Hepatic stellate cell (primary cell): ENCODE results near the gene VGLL2.
"Not testable (repeated sequence)": the region's sequence is repeated elsewhere in the genome, so short reads cannot be mapped to it uniquely, and the experiment has no call there.

Source experiments
- DNase-seq: peaks from one replicate; pipeline ENCODE4 v3.0.0; 2011; ENCODE audit warnings: low spot score

Gene VGLL2

DNA sequence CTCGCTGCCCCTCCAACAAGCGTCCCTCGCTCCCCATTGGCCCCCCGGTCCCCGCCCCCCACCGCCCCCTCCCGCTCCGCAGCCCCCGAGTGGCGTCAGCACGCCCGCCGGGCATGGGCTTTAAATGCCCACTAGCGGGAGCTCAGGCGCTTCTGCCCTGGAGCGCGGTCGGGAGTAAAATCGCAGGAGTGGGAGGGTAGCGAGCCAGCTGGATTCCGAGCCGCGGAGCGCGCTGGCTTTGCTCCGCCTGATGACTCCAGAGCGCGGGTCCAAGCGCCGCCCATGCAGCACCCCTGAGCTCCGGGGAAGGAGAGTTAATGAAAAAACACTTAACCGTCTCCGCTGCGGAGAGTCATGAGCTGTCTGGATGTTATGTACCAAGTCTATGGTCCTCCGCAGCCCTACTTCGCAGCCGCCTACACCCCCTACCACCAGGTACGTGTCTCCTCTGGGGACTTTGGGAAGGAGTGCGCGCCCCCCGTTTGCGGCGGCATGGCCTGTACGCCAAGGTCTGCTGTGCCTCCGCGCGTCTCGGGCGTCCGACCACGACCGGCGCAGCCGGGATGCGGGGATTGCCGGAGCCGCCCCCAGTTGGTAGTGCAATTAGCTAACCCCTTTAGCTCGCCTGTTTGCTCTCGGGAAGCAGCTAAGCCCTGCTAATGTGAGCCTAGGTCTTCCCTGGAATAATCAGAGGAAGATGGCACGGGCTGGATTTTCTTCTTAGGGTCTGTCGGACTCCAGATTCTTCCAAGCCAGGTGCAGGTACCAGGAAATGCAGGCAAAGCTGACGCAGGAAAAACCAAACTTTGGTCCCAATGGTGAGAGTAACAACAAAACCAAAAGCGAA lies at the start of gene VGLL2:
TSS of gene VGLL2 (plus strand) at position 149 of the 847 bp plus-strand sequence. CDS start at position 355, 206 bp downstream.
- peak; percentile 53 for DNase-seq

DNA sequence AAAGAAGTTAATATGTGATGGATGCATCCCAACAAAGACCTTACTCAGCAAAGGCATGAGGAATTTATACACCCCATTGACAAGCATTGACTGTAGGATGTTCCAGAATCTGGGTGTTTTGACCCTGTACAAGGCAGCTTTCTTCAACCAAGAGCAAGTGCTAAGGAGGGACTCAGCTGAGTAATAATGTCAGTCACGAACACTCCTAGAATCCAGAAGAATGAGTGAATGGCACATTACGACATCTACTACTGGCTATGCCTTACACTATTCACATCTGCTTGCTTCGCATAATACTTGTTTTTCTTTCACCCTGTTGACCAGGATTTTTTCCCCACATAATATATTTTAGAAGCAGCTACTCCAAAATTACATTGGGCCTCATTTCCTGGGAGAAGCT lies 42.5 kb upstream of the VGLL2 start:
- DNase-seq = no peak

- DNase-seq = no peak
These were observed 38.6 kb upstream of the VGLL2 start for GRCh38 chr6:117226778-117227177.

- DNase-seq = no peak
These were observed 38.0 kb upstream of the VGLL2 start for GRCh38 chr6:117227245-117227962.

DNA sequence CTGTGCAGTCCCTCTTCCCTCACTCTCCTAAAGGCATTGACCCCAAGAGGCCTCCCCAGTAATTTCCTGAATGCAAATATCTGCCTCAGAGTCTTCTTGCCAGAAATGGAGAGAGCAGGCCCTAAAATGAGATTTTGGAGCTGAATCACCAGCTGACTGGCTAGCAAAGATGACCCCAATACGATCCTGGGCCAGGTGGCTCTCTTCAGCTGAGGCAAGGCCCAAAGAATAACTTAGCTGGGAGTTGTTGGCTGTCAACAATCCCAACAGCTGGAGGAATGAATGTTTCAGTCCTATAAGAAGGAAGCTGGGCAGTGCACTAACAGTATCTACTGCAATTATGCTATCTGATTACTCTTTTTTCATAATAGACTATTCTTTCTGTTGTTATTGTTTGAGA lies 37.2 kb upstream of the VGLL2 start:
- DNase-seq = no peak

- no peak for DNase-seq
These were observed 35.5 kb upstream of the VGLL2 start for GRCh38 chr6:117229870-117230269.

DNA sequence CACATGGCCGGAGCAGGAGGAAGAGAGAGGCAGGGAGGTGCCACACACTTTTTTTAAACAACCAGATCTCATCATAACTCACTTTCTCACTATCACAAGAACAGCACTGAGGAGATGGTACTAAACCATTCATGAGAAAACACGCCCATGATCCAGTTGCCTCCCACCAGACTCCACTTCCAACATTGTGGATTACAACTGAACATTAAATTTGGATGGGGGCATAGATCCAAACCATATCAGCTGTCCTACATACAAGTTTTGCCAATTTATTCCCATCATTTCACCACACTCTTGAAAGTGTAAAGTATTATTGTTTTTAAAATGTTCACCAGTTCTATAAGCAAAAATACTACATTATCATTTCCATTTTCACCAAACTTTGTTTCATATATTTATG lies 33.9 kb upstream of the VGLL2 start:
- DNase-seq = no peak

DNA sequence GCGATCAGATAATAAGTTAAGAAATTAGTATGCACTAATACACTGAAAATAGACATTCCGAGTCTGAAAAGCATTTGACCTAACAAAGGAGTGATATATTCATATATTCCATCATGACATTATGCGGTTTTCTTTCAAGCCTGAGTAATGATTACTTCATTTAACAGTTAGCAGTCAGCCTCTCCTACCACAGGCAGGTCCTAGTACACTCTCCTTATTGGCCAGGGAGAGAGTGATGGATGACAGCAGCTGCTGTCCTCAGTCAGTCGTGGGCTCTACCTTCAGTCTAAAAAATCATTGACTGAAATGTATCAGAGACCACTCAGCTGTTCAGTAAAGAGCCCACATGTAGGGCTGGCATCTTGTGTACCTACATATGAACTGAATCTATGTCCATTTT lies 33.2 kb upstream of the VGLL2 start:
- no peak for DNase-seq

- no peak for DNase-seq
These were observed 32.2 kb upstream of the VGLL2 start for GRCh38 chr6:117233145-117233544.

DNA sequence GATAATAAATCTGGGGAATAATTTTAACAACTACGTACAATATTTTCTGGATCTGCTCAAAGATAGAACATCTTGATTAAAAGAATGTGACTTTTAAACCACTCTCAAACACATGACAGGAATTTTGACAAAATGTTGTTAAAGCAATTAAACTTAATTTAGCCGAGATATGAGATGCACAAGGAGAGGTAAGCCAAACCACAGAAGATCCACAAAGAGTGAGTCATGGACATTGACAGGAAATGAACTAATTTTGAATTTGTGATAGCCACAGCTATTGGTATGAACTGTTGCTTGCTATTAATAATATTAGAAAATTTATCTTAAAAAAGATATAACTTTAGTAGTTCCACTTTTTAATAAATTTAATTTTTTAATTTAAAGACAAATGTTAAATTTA lies 27.8 kb upstream of the VGLL2 start:
- no peak for DNase-seq

- DNase-seq = not testable (repeated sequence)
These were observed 20.8 kb upstream of the VGLL2 start for GRCh38 chr6:117244571-117244970.

GRCh38 chr6:117244979-117245378 lies 20.4 kb upstream of the VGLL2 start:
- not testable (repeated sequence) for DNase-seq

GRCh38 chr6:117253785-117254184 lies 11.6 kb upstream of the VGLL2 start:
- no peak for DNase-seq

DNA sequence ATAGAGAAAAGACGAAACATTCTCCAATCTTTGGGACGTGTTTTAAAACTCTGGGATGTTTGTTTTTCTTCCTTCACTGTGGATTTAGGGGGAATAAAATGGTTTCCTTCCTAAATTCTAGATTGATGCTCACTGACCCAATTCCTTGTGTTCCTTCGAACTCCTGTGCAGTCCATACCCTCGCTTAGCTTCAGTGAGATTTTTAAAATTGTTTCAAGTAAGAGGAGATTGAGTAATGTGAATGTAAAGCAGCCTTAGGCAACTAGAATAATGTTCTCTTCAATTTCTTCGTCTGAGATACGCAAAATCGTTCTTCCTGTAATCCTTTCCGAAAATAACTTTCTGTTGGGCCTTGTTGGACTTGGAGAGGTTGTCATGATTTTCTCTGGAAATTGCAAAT lies 2.6 kb upstream of the VGLL2 start:
- DNase-seq = no peak

GRCh38 chr6:117263353-117263927 lies 1.9 kb upstream of the VGLL2 start:
- no peak for DNase-seq

DNA sequence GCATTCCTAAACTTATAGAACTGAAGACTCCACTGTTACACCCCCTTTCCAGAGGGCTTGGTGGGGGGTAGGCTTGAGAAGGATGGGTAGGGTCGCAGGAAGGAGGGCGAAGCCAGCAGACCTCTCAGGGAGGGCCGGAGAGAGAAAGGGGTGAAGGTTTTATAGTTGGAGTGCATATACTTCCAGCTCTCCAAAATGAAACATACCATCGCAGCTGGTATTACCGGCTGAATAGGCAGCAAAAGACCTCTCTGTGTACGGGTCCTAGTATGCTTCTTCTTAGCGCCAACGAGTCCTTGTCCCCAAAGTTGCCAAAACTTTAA lies 1.0 kb upstream of the VGLL2 start:
- no peak for DNase-seq

- peak; percentile 22 for DNase-seq
These were observed 507 bp upstream of the VGLL2 start for GRCh38 chr6:117264692-117265409.

GRCh38 chr6:117266257-117267053 lies 1.1 kb downstream of the VGLL2 start:
- DNase-seq = no peak

DNA sequence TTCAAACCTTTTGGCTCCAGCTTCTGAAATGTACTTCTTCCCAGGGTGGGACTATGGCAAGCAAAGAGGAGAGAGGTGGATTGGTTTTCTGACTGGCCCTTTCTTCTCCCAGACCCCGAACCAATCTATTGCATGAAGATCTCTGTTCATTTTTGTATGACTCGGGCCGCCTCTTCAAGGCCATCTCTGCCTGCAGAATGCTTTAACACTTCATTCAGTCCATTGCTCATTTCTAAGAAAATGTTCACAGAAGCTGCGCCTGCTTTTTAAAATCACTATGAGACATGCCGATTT lies 1.6 kb downstream of the VGLL2 start:
- DNase-seq = no peak

DNA sequence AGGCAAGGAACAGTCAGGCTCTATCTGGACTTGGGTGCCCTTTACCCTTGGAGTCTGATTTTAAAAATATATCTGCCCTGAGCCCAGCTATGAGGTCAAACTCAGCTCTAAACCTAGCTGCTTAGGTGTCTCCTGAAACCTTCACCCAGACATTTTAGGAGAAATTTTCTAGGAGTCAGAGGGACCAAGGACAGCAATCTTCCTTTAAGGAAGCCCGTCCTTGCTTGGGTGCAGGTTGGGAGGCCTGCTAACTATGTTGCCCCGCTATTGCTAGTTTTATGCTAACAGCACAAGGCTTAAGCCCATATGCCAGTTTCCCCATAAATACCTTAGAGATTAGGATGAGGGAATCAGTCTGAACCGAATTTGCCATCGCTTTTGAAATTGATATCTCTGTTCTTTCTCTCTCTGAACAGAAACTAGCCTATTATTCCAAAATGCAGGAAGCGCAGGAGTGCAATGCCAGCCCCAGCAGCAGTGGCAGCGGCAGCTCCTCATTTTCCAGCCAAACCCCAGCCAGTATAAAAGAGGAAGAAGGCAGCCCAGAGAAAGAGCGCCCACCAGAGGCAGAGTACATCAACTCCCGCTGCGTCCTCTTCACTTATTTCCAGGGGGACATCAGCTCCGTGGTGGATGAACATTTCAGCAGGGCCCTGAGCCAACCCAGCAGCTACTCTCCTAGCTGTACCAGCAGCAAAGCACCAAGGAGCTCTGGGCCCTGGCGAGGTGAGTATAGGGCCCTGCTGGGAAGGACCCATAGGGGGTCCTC lies 2.6 kb downstream of the VGLL2 start:
- no peak for DNase-seq

DNA sequence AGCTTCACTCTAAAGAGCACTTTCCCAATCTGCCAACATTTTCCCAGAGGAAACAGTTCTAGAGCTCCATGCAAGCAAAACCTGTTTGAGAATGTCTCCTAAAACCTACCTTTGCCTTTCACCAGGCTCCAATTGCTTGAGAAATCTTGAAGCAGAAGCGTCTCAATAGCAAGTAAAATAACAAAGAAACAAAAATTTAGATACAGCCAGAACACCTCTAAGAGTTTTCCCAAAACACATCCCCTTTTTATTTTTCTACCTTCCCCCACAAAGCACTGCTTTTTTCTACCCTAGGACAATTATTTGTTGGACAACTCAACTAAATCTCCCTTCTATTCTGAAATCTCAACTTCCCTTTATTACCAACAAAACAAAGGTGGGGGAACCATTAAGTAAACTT lies 3.6 kb downstream of the VGLL2 start:
- DNase-seq = no peak
